HCT116 (cell line): ENCODE data around the gene CSNK2B. TPM values are rescaled to one million over a fixed set of nuclear protein-coding genes. Genes with fewer than 3 reads are reported as not detected.
A peak's percentile ranks its signal among the peaks of the same experiment; 100 is the strongest.

Source experiments
- ATAC-seq: fragments of 200-7000 bp; cut with Tn5 transposase; 2 replicates; pipeline ENCODE4 v1.9.1; 2020; ENCODE audit warnings: mild to moderate bottlenecking, moderate library complexity
- BruUV-seq: library from RNA; stranded (reverse); fragments of 400-500 nt; replicated peaks from 2 replicates; lab custom pipeline; 2021; lab: Mats Ljungman, UMichigan
- CTCF ChIA-PET: fragments of 300-600 bp; sonication (Branson Sonifier 250); formaldehyde crosslinking; loops from one replicate; lab custom pipeline; 2021; ENCODE audit warnings: antibody characterized with exemption; lab: Charles Lee
- POLR2A ChIA-PET: fragments of 300-600, 350-600 bp; sonication (Branson Sonifier 250); formaldehyde crosslinking; loops from one replicate; lab custom pipeline; 2021; ENCODE audit warnings: antibody characterized with exemption; lab: Charles Lee
- RAD21 ChIA-PET, 2 experiments: fragments of 300-600 bp; sonication (Branson Sonifier 250); formaldehyde crosslinking; loops; one replicate each; lab custom pipeline; 2023; ENCODE audit warnings: low total read pairs in 2 of 2; ENCODE audit not compliant: uncharacterized antibody in 2 of 2, unreplicated experiment in 2 of 2, low non-redundant PET in 1 of 2; lab: Charles Lee
- DNase-seq: peaks from one replicate; pipeline ENCODE4 v3.0.0-alpha.2; 2010; ENCODE audit warnings: low read depth, low spot score
- H2AFZ ChIP-seq: fragments of 200-600 bp; shearing (Covaris generic), sonication (generic); 2 replicates; pipeline ENCODE4 v1.6.1; 2017; ENCODE audit warnings: low read depth, mixed run types, mixed read lengths, antibody characterized with exemption, low read length; ENCODE audit not compliant: poor library complexity, severe bottlenecking
- H3K27ac ChIP-seq: 2 replicates; pipeline ENCODE4 v1.5.1; 2012; ENCODE audit warnings: low read depth, low read length
- H3K27me3 ChIP-seq: fragments of 200-600 bp; sonication (generic); 2 replicates; pipeline ENCODE4 v1.6.1; 2016; ENCODE audit warnings: mixed run types, low read length, mixed read lengths; ENCODE audit not compliant: insufficient read depth
- H3K36me3 ChIP-seq, 2 experiments: fragments of 200-500 bp in 1 of 2; fragments of 200-600 bp in 1 of 2; sonication (Bioruptor generic) in 1 of 2; sonication (generic) in 1 of 2; 2 replicates each; pipeline versions ENCODE4 v1.5.1 to v1.6.1; 2014 to 2016; ENCODE audit warnings: low read length in 2 of 2, inconsistent platforms in 1 of 2, mixed read lengths in 1 of 2, mixed run types in 1 of 2; ENCODE audit not compliant: insufficient read depth in 2 of 2, control insufficient read depth in 1 of 2
- H3K4me1 ChIP-seq, 2 experiments: fragments of 200-600 bp in 1 of 2; sonication (generic) in 1 of 2; 2 replicates each; pipeline versions ENCODE4 v1.5.1 to v1.6.1; 2012 to 2017; ENCODE audit warnings: low read length in 2 of 2, inconsistent platforms in 1 of 2, mild to moderate bottlenecking in 1 of 2, mixed read lengths in 1 of 2, mixed run types in 1 of 2, moderate library complexity in 1 of 2; ENCODE audit not compliant: insufficient read depth in 2 of 2, control insufficient read depth in 1 of 2
- H3K4me2 ChIP-seq: fragments of 200-600 bp; sonication (generic); 2 replicates; pipeline ENCODE4 v1.6.1; 2017; ENCODE audit warnings: mixed run types, low read length, mixed read lengths
- H3K4me3 ChIP-seq, 2 experiments: fragments of 200-600 bp in 1 of 2; sonication (generic) in 1 of 2; replicated peaks in 1 of 2; 2 replicates each; pipeline ENCODE4 v1.5.1; 2011 to 2016; ENCODE audit warnings: low read length in 2 of 2, control low read depth in 1 of 2, low read depth in 1 of 2, mild to moderate bottlenecking in 1 of 2, mixed read lengths in 1 of 2, mixed run types in 1 of 2
- H3K79me2 ChIP-seq: fragments of 200-600 bp; sonication (generic); 2 replicates; pipeline ENCODE4 v1.6.1; 2017; ENCODE audit warnings: mild to moderate bottlenecking, mixed run types, low read length, moderate library complexity, mixed read lengths; ENCODE audit not compliant: insufficient read depth
- H3K9ac ChIP-seq: fragments of 200-600 bp; sonication (generic); 2 replicates; pipeline ENCODE4 v1.6.1; 2016; ENCODE audit warnings: low read length, mixed read lengths
- H3K9me2 ChIP-seq: fragments of 200-600 bp; sonication (generic), shearing (Covaris generic); 2 replicates; pipeline ENCODE4 v1.6.1; 2017; ENCODE audit warnings: mixed run types, mild to moderate bottlenecking, moderate library complexity; ENCODE audit not compliant: insufficient read depth
- H3K9me3 ChIP-seq, 2 experiments: fragments of 200-500 bp in 1 of 2; fragments of 200-600 bp in 1 of 2; sonication (Bioruptor generic) in 1 of 2; sonication (generic) in 1 of 2; 2 replicates each; pipeline ENCODE4 v1.6.1; 2014 to 2017; ENCODE audit warnings: low read length in 2 of 2, mixed read lengths in 2 of 2, inconsistent platforms in 1 of 2, low read depth in 1 of 2, mild to moderate bottlenecking in 1 of 2, mixed run types in 1 of 2, moderate library complexity in 1 of 2; ENCODE audit not compliant: control insufficient read depth in 1 of 2, insufficient read depth in 1 of 2
- H4K20me1 ChIP-seq: fragments of 200-600 bp; sonication (generic), shearing (Covaris generic); 2 replicates; pipeline ENCODE4 v1.6.1; 2017; ENCODE audit warnings: mixed run types, mild to moderate bottlenecking, moderate library complexity; ENCODE audit not compliant: insufficient read depth
- CTCF ChIP-seq, 3 experiments: fragments of 200-600 bp in 1 of 3; sonication (generic) in 1 of 3; IDR thresholded peaks in 2 of 3; conservative IDR thresholded peaks in 1 of 3; 2 replicates each; pipeline ENCODE4 v1.5.1; 2012 to 2017; ENCODE audit warnings: low read depth in 2 of 3, low read length in 2 of 3, antibody characterized with exemption in 1 of 3, borderline replicate concordance in 1 of 3, control low read depth in 1 of 3, mild to moderate bottlenecking in 1 of 3, mixed read lengths in 1 of 3, mixed run types in 1 of 3, moderate library complexity in 1 of 3; ENCODE audit not compliant: insufficient read depth in 1 of 3
- EZH2 ChIP-seq: fragments of 200-600 bp; sonication (generic); IDR thresholded peaks from 2 replicates; pipeline ENCODE4 v1.6.1; 2017; ENCODE audit warnings: antibody characterized with exemption, mixed run types
- SRF ChIP-seq: IDR thresholded peaks from 2 replicates; pipeline ENCODE4 v1.6.1; 2012; ENCODE audit warnings: low read depth
- ZBTB33 ChIP-seq: IDR thresholded peaks from 2 replicates; pipeline ENCODE4 v1.6.1; 2011; ENCODE audit warnings: mild to moderate bottlenecking, low read length, moderate library complexity; ENCODE audit not compliant: insufficient replicate concordance; ENCODE audit errors: extremely low read depth
- intact Hi-C: fragments of 100-400 bp; cut with micrococcal nuclease; formaldehyde crosslinking; loops from 2 replicates; pipeline ENCODE4 v1.10.0; 2022
- total RNA-seq: library from RNA; stranded (reverse); gene quantifications from one replicate; pipeline ENCODE4 v1.2.1, GENCODE V29; 2021; ENCODE audit not compliant: unreplicated experiment
- TF ChIP-seq, protein P1 (sequence below): IDR thresholded peaks from 2 replicates; pipeline ENCODE4 v1.6.1; 2012

The CSNK2B gene
- total RNA-seq, 1 experiment from 2014 or later: 210 TPM

GRCh38 chr6:31715022-31715958 is 49.4 kb downstream of the CSNK2B start, which contains the start of gene LY6G6D (continued):
- TF ChIP-seq ZBTB33 (no peak), SRF (no peak)
- TF ChIP-seq, protein P1, sequence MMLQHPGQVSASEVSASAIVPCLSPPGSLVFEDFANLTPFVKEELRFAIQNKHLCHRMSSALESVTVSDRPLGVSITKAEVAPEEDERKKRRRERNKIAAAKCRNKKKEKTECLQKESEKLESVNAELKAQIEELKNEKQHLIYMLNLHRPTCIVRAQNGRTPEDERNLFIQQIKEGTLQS: no peak

DNA sequence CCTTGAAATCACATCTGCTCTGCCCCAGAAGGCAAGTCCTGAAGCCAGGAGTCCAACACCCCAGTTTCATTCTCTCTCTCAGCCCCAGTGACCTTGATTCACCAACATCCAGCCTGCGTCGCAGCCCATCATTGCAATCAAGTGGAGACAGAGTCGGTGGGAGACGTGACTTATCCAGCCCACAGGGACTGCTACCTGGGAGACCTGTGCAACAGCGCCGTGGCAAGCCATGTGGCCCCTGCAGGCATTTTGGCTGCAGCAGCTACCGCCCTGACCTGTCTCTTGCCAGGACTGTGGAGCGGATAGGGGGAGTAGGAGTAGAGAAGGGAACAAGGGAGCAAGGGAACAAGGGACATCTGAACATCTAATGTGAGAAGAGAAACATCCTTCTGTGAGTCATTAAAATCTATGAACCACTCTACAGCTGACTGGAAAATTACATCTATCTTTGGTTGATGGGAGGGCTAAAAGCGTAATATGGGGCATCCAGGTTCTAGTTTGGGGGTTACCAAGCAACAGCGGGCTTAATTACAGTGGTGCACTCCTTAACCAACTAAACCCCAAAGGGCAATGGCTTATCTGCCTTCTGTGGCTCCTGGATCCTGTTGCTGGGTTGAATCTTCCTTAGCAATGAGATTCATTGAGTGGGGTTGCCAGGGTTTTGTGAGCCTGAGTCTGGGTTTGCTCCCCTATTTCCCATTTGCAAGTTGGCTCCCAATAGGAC is 51.8 kb downstream of the CSNK2B start:
- Histone ChIP-seq H3K27ac (no peak overlapping the region; the same call in 1 of the 2 replicates), H3K9me3 (no peaks in the 10 kb centered on the region), H3K4me1 (peaks cover 39 to 54% of the 10 kb centered on the region in 2 experiments), H4K20me1 (no peaks in the 10 kb centered on the region), H3K4me2 (peak overlapping the region; percentile 68), H3K9me2 (no peaks in the 10 kb centered on the region), H2AFZ (no peak overlapping the region), H3K36me3 (no peaks in the 10 kb centered on the region), H3K9ac (no peak overlapping the region), H3K79me2 (no peaks in the 10 kb centered on the region), H3K4me3 (peak overlapping the region in 1 of 2 experiments; percentile 14; a peak in 2 of 4 replicates), H3K27me3 (no peaks in the 10 kb centered on the region)
- TF ChIP-seq EZH2 (no peak), CTCF (IDR thresholded peaks at IDR 0.05 in 2 of 3, conservative IDR thresholded peaks at IDR 0.05 in 1 of 3; ENCODE audit: borderline replicate concordance in 1 of 3, insufficient read depth in 1 of 3, low read depth in 2 of 3, low read length in 2 of 3) (peak in 2 of 3 experiments; percentile 13 to 40; a peak in 2 of 6 replicates)
- RAD21 ChIA-PET: no interaction called here
- peak; percentile 44 for ATAC-seq
- no TSS peak for BruUV-seq
- intact Hi-C loops: no loop called here
- no peak for DNase-seq
- POLR2A ChIA-PET: no interaction called here
- CTCF ChIA-PET: no interaction called here
